ENCODE measurements around the gene ACOT6. TPM values are rescaled to one million over a fixed set of nuclear protein-coding genes. Genes with fewer than 3 reads are reported as not detected.

ACOT6 gene
- total RNA-seq, 1 experiment from 2014 or later = not detected

DNA sequence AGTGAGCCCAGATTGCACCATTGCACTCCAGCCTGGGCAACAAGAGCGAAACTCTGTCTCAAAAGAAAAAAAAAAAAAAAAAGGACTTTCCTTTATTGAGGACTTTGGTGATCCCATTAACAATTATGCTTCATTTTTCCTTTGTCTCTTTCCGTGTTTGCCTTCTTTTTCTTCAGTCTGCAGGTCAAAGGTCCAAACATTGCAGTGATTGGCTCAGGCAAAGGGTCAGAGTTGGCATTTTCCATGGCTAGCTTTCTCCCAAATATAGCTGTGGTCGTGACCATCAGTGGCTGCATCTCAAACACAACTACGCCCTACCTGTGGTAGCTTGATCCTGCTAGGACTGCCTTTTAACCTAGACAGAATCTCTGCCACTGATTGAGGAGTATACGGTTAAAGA, 25.5 kb downstream of the ACOT6 start:
- Histone ChIP-seq H3K36me3 (ENCODE audit: control insufficient read depth, insufficient read depth, low read length) (no peaks in the 10 kb centered on the region), H3K9me3 (ENCODE audit: control insufficient read depth, insufficient read depth, low read depth, low read length) (no peaks in the 10 kb centered on the region), H3K27me3 (ENCODE audit: control insufficient read depth, insufficient read depth, low read length) (no peaks in the 10 kb centered on the region), H3K4me1 (ENCODE audit: control insufficient read depth, insufficient read depth, low read length) (no peaks in the 10 kb centered on the region), H3K4me3 (ENCODE audit: low read depth in 2 of 2, low read length in 2 of 2) (no peak overlapping the region), H3K27ac (ENCODE audit: low read length) (no peak overlapping the region)
- no TSS peak for BruUV-seq (replicated peaks)
- intact Hi-C loops (cut with micrococcal nuclease; ENCODE audit: unreplicated experiment) = no loop called here
- DNase-seq (ENCODE audit: low read depth, low spot score) (no peak), ATAC-seq (no peak)
- ChIA-PET CTCF (interaction anchor here (0.7 kb wide), 1 partner anchor 103 kb away, joined by 8 read pairs; no protein-coding TSS in a partner anchor), POLR2A (interaction anchor here (0.5 kb wide), 1 partner anchor 461 kb away, joined by 3 read pairs; no protein-coding TSS in a partner anchor)
- in situ Hi-C loops (cut with HindIII; ENCODE audit: low pct_unique_long_range_greater_than_20kb, low sequenced_read_pairs) = no loop called here
- TF ChIP-seq, protein P1, sequence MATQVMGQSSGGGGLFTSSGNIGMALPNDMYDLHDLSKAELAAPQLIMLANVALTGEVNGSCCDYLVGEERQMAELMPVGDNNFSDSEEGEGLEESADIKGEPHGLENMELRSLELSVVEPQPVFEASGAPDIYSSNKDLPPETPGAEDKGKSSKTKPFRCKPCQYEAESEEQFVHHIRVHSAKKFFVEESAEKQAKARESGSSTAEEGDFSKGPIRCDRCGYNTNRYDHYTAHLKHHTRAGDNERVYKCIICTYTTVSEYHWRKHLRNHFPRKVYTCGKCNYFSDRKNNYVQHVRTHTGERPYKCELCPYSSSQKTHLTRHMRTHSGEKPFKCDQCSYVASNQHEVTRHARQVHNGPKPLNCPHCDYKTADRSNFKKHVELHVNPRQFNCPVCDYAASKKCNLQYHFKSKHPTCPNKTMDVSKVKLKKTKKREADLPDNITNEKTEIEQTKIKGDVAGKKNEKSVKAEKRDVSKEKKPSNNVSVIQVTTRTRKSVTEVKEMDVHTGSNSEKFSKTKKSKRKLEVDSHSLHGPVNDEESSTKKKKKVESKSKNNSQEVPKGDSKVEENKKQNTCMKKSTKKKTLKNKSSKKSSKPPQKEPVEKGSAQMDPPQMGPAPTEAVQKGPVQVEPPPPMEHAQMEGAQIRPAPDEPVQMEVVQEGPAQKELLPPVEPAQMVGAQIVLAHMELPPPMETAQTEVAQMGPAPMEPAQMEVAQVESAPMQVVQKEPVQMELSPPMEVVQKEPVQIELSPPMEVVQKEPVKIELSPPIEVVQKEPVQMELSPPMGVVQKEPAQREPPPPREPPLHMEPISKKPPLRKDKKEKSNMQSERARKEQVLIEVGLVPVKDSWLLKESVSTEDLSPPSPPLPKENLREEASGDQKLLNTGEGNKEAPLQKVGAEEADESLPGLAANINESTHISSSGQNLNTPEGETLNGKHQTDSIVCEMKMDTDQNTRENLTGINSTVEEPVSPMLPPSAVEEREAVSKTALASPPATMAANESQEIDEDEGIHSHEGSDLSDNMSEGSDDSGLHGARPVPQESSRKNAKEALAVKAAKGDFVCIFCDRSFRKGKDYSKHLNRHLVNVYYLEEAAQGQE (IDR thresholded peaks at IDR 0.05; ENCODE audit: insufficient read depth in 1 of 2, low read depth in 2 of 2, low read length in 1 of 2) = no peak
- no peak for TF ChIP-seq POLR2AphosphoS5 (IDR thresholded peaks at IDR 0.05; ENCODE audit: low read depth, low read length)
- no peak for TF ChIP-seq TCF7L2 (IDR thresholded peaks at IDR 0.05; ENCODE audit: low read depth, low read length)
- no peak for TF ChIP-seq SIN3A (IDR thresholded peaks at IDR 0.05; ENCODE audit: borderline replicate concordance, insufficient read depth, low read depth, low read length)
- TF ChIP-seq, protein P2, sequence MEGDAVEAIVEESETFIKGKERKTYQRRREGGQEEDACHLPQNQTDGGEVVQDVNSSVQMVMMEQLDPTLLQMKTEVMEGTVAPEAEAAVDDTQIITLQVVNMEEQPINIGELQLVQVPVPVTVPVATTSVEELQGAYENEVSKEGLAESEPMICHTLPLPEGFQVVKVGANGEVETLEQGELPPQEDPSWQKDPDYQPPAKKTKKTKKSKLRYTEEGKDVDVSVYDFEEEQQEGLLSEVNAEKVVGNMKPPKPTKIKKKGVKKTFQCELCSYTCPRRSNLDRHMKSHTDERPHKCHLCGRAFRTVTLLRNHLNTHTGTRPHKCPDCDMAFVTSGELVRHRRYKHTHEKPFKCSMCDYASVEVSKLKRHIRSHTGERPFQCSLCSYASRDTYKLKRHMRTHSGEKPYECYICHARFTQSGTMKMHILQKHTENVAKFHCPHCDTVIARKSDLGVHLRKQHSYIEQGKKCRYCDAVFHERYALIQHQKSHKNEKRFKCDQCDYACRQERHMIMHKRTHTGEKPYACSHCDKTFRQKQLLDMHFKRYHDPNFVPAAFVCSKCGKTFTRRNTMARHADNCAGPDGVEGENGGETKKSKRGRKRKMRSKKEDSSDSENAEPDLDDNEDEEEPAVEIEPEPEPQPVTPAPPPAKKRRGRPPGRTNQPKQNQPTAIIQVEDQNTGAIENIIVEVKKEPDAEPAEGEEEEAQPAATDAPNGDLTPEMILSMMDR (IDR thresholded peaks at IDR 0.05) = no peak

DNA sequence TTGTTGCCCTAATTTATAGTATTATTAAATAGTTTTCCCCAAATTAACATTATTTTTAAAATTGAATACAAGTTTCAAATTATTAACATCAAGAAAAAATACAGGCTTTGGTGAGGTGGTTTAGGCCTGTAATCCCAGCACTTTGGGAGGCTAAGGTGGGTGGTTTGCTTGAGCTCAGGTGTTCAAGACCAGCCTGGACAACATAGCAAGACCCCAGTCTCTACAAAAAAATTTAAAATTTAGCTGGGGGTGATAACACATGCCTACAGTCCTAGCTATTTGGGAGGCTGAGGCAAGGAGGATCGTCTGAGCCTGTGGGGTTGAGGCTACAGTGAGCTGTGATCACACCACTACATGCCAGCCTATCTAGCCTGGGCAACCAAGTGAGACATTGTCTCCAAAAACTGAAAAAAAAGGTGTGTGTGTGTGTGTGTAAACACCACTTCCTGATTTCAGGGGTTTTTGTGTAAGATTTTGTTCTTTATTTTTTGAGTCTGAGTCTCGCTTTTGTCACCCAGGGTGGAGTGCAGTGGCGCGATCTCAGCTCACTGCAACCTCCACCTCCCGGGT, 28.6 kb downstream of the ACOT6 start:
- CTCF ChIA-PET = no interaction called here
- in situ Hi-C loops (cut with HindIII; ENCODE audit: low pct_unique_long_range_greater_than_20kb, low sequenced_read_pairs) (no loop called here), intact Hi-C loops (cut with micrococcal nuclease; ENCODE audit: unreplicated experiment) (no loop called here)
- H3K9me3 ChIP-seq (ENCODE audit: control insufficient read depth, insufficient read depth, low read depth, low read length) = no peaks in the 10 kb centered on the region
- no peaks in the 10 kb centered on the region for H3K27me3 ChIP-seq (ENCODE audit: control insufficient read depth, insufficient read depth, low read length)
- H3K36me3 ChIP-seq (ENCODE audit: control insufficient read depth, insufficient read depth, low read length) = no peaks in the 10 kb centered on the region; the same call in 1 of the 2 replicates
- no peak for DNase-seq (ENCODE audit: low read depth, low spot score)
- BruUV-seq (replicated peaks) = no TSS peak
- no peak overlapping the region for H3K4me3 ChIP-seq (ENCODE audit: low read depth in 2 of 2, low read length in 2 of 2)
- ATAC-seq = no peak
- POLR2A ChIA-PET = no interaction called here
- no peak for TF ChIP-seq TCF7L2 (IDR thresholded peaks at IDR 0.05; ENCODE audit: low read depth, low read length)
- TF ChIP-seq, protein P1 (IDR thresholded peaks at IDR 0.05; ENCODE audit: insufficient read depth in 1 of 2, low read depth in 2 of 2, low read length in 1 of 2) = no peak
- TF ChIP-seq, protein P2 (IDR thresholded peaks at IDR 0.05) = no peak
- no peak for TF ChIP-seq SIN3A (IDR thresholded peaks at IDR 0.05; ENCODE audit: borderline replicate concordance, insufficient read depth, low read depth, low read length)
- TF ChIP-seq POLR2AphosphoS5 (IDR thresholded peaks at IDR 0.05; ENCODE audit: low read depth, low read length) = no peak
- H3K27ac ChIP-seq (ENCODE audit: low read length) = no peak overlapping the region
- 0 out of 2 replicates have a peak, but pooled peaks cover 6% of the 10 kb centered on the region for H3K4me1 ChIP-seq (ENCODE audit: control insufficient read depth, insufficient read depth, low read length)

All from Panc1 (cell line).